Left ventricle myocardium inferior (tissue), 1 donor: ENCODE results near the gene RARS1. TPM values are rescaled to one million over a fixed set of nuclear protein-coding genes. Genes with fewer than 3 reads are reported as not detected.

Source experiments
- DNase-seq: peaks from one replicate; pipeline ENCODE4 v3.0.0-alpha.2; 2020
- H3K27ac ChIP-seq: fragments of 200-600 bp; replicated peaks from 2 replicates; pipeline ENCODE4 v1.8.0; 2021
- H3K27me3 ChIP-seq: fragments of 200-600 bp; 2 replicates; pipeline ENCODE4 v1.8.0; 2021; ENCODE audit warnings: low read depth
- H3K36me3 ChIP-seq: fragments of 200-600 bp; 2 replicates; pipeline ENCODE4 v1.8.0; 2021
- H3K4me1 ChIP-seq: fragments of 200-600 bp; 2 replicates; pipeline ENCODE4 v1.8.0; 2021
- H3K4me3 ChIP-seq: fragments of 200-600 bp; 2 replicates; pipeline ENCODE4 v1.8.0; 2021; ENCODE audit warnings: mild to moderate bottlenecking, moderate library complexity
- H3K9me3 ChIP-seq: fragments of 200-600 bp; replicated peaks from 2 replicates; pipeline ENCODE4 v1.8.0; 2021
- intact Hi-C: fragments of 100-400 bp; cut with micrococcal nuclease; formaldehyde crosslinking; loops from one replicate; pipeline ENCODE4 v1.11.0; 2022
- total RNA-seq: library from RNA; stranded (reverse); fragmentation: NEBNext Ultra II Directional; extraction: Animal tissue kit (Norgen Biotek cat#: 25700); gene quantifications from one replicate; pipeline ENCODE4 v1.2.1, GENCODE V29; 2021
- TF ChIP-seq, protein P1 (sequence below): fragments of 200-600 bp; IDR thresholded peaks from 2 replicates; pipeline ENCODE4 v1.8.0; 2021; ENCODE audit warnings: antibody characterized with exemption, mild to moderate bottlenecking, borderline replicate concordance
- donor health status: DM: no; HTN: yes; CAD: no; lungs with severe emphysema.

Gene RARS1
- total RNA-seq, 1 donor from 2014 or later: 48.0 TPM

DNA sequence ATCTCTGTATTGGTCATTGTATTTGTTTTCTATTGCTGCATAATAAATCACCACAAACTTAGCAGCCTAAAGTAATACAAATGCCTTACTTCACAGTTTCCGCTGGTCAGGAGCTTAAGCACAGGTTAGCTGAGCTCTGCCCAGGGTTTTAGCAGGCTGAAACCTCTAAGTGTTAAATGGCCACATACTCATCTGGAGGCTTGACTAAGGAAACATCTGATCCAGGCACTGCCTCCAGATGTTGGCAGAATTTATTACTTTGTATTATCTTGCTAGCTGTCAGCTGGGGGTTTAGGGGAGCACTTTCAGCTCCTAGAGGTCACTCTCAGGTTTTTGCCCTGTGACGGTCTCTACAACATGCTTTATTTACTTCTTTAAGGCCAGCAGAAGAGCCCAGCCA lies 23.2 kb upstream of the RARS1 start:
- peaks cover under 1% of the 10 kb centered on the region for H3K9me3 ChIP-seq
- no peak for DNase-seq
- TF ChIP-seq, protein P1, sequence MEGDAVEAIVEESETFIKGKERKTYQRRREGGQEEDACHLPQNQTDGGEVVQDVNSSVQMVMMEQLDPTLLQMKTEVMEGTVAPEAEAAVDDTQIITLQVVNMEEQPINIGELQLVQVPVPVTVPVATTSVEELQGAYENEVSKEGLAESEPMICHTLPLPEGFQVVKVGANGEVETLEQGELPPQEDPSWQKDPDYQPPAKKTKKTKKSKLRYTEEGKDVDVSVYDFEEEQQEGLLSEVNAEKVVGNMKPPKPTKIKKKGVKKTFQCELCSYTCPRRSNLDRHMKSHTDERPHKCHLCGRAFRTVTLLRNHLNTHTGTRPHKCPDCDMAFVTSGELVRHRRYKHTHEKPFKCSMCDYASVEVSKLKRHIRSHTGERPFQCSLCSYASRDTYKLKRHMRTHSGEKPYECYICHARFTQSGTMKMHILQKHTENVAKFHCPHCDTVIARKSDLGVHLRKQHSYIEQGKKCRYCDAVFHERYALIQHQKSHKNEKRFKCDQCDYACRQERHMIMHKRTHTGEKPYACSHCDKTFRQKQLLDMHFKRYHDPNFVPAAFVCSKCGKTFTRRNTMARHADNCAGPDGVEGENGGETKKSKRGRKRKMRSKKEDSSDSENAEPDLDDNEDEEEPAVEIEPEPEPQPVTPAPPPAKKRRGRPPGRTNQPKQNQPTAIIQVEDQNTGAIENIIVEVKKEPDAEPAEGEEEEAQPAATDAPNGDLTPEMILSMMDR: no peak
- H3K36me3 ChIP-seq: no peaks in the 10 kb centered on the region
- intact Hi-C loops: no loop called here
- H3K27me3 ChIP-seq: no peaks in the 10 kb centered on the region
- no peaks in the 10 kb centered on the region for H3K4me1 ChIP-seq
- no peak overlapping the region for H3K27ac ChIP-seq
- no peak overlapping the region for H3K4me3 ChIP-seq

DNA sequence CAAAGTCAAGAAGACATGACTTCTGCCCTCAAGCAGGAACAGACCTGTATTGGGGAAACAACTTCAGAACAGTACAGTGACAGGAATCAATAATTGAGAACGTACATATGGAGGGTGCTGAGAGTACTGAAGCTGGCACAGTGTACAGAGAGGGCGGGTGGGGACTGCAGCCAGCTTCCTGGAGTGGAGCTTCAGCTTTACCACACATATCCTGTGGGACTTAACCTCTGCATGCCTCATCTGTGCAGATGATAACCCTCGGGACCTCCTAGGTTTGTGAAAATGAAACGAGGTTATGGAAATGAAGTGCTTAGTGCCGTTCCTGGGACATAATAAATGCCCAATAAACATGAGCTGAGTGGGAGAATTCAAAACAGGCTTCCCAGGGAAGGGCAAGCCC lies 22.1 kb upstream of the RARS1 start:
- intact Hi-C loops: no loop called here
- TF ChIP-seq, protein P1: no peak
- H3K36me3 ChIP-seq: no peaks in the 10 kb centered on the region
- H3K27ac ChIP-seq: no peak overlapping the region
- H3K4me3 ChIP-seq: no peak overlapping the region
- no peaks in the 10 kb centered on the region for H3K9me3 ChIP-seq
- H3K27me3 ChIP-seq: no peaks in the 10 kb centered on the region
- DNase-seq: no peak
- H3K4me1 ChIP-seq: no peaks in the 10 kb centered on the region

DNA sequence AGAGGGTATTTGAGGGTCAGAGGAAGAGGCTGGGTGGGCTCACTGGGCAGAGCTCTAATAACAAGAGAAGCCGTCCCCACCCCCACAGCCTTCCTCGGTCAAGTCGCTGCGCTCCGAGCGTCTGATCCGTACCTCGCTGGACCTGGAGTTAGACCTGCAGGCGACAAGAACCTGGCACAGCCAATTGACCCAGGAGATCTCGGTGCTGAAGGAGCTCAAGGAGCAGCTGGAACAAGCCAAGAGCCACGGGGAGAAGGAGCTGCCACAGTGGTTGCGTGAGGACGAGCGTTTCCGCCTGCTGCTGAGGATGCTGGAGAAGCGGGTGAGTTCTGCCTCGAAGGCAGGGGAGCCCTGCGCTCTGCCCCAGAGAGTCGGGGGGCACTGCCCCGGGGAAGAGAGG lies 21.6 kb upstream of the RARS1 start:
- Histone ChIP-seq H3K27ac (no peak overlapping the region), H3K4me1 (no peaks in the 10 kb centered on the region), H3K9me3 (no peaks in the 10 kb centered on the region), H3K4me3 (no peak overlapping the region), H3K36me3 (no peaks in the 10 kb centered on the region), H3K27me3 (no peaks in the 10 kb centered on the region)
- DNase-seq: no peak
- TF ChIP-seq, protein P1: no peak
- intact Hi-C loops: no loop called here

DNA sequence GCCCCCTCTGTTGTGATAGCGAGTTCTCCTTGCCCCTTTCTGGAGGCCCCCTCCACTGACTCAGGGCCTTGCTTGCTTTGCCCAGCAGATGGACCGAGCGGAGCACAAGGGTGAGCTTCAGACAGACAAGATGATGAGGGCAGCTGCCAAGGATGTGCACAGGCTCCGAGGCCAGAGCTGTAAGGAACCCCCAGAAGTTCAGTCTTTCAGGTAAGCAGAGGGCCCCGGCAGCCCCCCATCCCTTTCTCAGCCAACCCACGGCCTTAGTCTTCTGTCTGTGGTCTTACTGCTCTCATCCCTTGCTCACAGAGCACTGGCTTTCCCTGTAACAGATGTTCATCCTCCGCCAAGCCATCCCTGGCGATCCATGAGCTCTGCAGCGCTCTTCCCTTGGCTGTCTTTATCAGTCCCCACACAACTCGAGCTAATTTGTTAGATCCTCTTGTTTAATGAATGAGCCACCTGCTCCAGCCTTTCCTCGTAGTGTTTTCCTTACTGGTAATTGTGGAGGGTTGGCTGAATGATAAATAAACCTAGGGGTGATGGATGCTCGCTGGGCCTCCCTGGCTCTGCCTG lies 18.4 kb upstream of the RARS1 start:
- Histone ChIP-seq H3K4me1 (no peaks in the 10 kb centered on the region), H3K27me3 (no peaks in the 10 kb centered on the region), H3K9me3 (no peaks in the 10 kb centered on the region), H3K27ac (no peak overlapping the region), H3K36me3 (no peaks in the 10 kb centered on the region), H3K4me3 (no peak overlapping the region)
- intact Hi-C loops: no loop called here
- no peak for DNase-seq
- TF ChIP-seq, protein P1: no peak

DNA sequence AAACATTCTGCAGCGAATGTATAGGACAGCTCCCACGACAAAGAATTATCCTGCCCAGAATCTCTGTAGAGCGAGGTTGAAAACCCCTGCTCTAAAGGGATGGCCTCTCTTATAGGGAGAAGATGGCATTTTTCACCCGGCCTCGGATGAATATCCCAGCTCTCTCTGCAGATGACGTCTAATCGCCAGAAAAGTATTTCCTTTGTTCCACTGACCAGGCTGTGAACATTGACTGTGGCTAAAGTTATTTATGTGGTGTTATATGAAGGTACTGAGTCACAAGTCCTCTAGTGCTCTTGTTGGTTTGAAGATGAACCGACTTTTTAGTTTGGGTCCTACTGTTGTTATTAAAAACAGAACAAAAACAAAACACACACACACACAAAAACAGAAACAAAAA lies 17.4 kb upstream of the RARS1 start:
- Histone ChIP-seq H3K27me3 (no peaks in the 10 kb centered on the region), H3K4me3 (no peak overlapping the region), H3K9me3 (no peaks in the 10 kb centered on the region), H3K36me3 (no peaks in the 10 kb centered on the region), H3K4me1 (no peaks in the 10 kb centered on the region), H3K27ac (no peak overlapping the region)
- DNase-seq: no peak
- intact Hi-C loops: no loop called here
- TF ChIP-seq, protein P1: no peak

DNA sequence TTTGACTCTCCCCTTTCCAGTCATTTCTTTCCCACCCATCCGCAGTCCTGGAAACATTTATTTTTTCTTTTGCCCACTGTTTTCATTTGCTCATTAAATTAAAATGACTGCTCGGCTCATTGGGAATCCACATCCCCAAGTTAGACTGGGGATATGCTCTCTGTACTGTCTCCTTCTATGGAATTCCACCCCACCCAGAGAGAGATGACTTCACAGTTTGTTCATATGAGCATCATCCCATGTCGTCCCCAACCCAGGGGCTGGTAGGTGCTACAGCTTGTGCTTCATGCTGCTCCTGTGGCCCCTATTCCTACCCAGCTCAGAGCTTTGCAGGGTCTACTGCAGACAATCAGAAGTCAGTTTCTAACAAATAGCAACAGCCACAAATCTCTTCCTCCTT lies 16.5 kb upstream of the RARS1 start:
- DNase-seq: no peak
- TF ChIP-seq, protein P1: no peak
- Histone ChIP-seq H3K36me3 (no peaks in the 10 kb centered on the region), H3K4me1 (no peaks in the 10 kb centered on the region), H3K4me3 (no peak overlapping the region), H3K9me3 (no peaks in the 10 kb centered on the region), H3K27ac (no peak overlapping the region), H3K27me3 (no peaks in the 10 kb centered on the region)
- intact Hi-C loops: no loop called here
